ENCODE results near the gene SPEG. TPM values are rescaled to one million over a fixed set of nuclear protein-coding genes. Genes with fewer than 3 reads are reported as not detected.

Gene SPEG
- polyA plus RNA-seq, 1 donor (not counting 4 experiments of a cell fraction or from before 2014, with no cell fraction given), result 18.8 TPM

GRCh38 chr2:219400562-219400961 is 34.1 kb upstream of the SPEG start:
- no peak for TF ChIP-seq EZH2 (IDR thresholded peaks at IDR 0.05; ENCODE audit: low read length)
- TF ChIP-seq, protein P1, sequence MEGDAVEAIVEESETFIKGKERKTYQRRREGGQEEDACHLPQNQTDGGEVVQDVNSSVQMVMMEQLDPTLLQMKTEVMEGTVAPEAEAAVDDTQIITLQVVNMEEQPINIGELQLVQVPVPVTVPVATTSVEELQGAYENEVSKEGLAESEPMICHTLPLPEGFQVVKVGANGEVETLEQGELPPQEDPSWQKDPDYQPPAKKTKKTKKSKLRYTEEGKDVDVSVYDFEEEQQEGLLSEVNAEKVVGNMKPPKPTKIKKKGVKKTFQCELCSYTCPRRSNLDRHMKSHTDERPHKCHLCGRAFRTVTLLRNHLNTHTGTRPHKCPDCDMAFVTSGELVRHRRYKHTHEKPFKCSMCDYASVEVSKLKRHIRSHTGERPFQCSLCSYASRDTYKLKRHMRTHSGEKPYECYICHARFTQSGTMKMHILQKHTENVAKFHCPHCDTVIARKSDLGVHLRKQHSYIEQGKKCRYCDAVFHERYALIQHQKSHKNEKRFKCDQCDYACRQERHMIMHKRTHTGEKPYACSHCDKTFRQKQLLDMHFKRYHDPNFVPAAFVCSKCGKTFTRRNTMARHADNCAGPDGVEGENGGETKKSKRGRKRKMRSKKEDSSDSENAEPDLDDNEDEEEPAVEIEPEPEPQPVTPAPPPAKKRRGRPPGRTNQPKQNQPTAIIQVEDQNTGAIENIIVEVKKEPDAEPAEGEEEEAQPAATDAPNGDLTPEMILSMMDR (optimal IDR thresholded peaks at IDR 0.05 in 1 of 3, IDR thresholded peaks at IDR 0.05 in 1 of 3, conservative IDR thresholded peaks at IDR 0.05 in 1 of 3; ENCODE audit: extremely low read depth in 1 of 3, insufficient read depth in 2 of 3, low read length in 3 of 3), result no peak
- no peak overlapping the region for H2AFZ ChIP-seq (ENCODE audit: control insufficient read depth, low read length)
- dilution Hi-C loops (cut with MboI; ENCODE audit: extremely low pct_ligation_motif_present, low sequenced_read_pairs), result no loop called here
- FAIRE-seq (no peak), DNase-seq (ENCODE audit: low read depth, low spot score) (no peak)
- H3K27me3 ChIP-seq (ENCODE audit: control insufficient read depth, extremely low read depth, insufficient read depth, low read length), result no peaks in the 10 kb centered on the region
- H4K20me1 ChIP-seq (ENCODE audit: control insufficient read depth, extremely low read depth, insufficient read depth, low read length), result no peaks in the 10 kb centered on the region
- no peaks in the 10 kb centered on the region for H3K9me3 ChIP-seq (ENCODE audit: control insufficient read depth, low read depth, low read length)
- H3K9ac ChIP-seq (ENCODE audit: control insufficient read depth, extremely low read depth, insufficient read depth, low read length), result no peak overlapping the region
- H3K4me3 ChIP-seq (ENCODE audit: control insufficient read depth in 2 of 3, extremely low read depth in 1 of 3, insufficient read depth in 2 of 3, low read depth in 1 of 3, low read length in 3 of 3), result no peak overlapping the region
- no peaks in the 10 kb centered on the region for H3K9me1 ChIP-seq (ENCODE audit: control insufficient read depth, extremely low read depth, insufficient read depth, low read length)
- no peaks in the 10 kb centered on the region for H3K79me2 ChIP-seq (ENCODE audit: control insufficient read depth, insufficient read depth, low read length)
- H3K4me2 ChIP-seq (ENCODE audit: control insufficient read depth, extremely low read depth, insufficient read depth, low read depth, low read length), result no peak overlapping the region
- no peaks in the 10 kb centered on the region for H3K36me3 ChIP-seq (ENCODE audit: control insufficient read depth in 2 of 2, extremely low read depth in 1 of 2, insufficient read depth in 2 of 2, low read length in 2 of 2)
- peaks cover 3% of the 10 kb centered on the region for H3K4me1 ChIP-seq (ENCODE audit: control insufficient read depth, extremely low read depth, insufficient read depth, low read length)
- no peak overlapping the region for H3K27ac ChIP-seq (ENCODE audit: control insufficient read depth, insufficient read depth, low read length)

- Histone ChIP-seq H3K9ac (ENCODE audit: control insufficient read depth, extremely low read depth, insufficient read depth, low read length) (no peak overlapping the region), H3K36me3 (ENCODE audit: control insufficient read depth in 2 of 2, extremely low read depth in 1 of 2, insufficient read depth in 2 of 2, low read length in 2 of 2) (no peaks in the 10 kb centered on the region), H3K4me1 (ENCODE audit: control insufficient read depth, extremely low read depth, insufficient read depth, low read length) (peaks cover 3% of the 10 kb centered on the region), H2AFZ (ENCODE audit: control insufficient read depth, low read length) (no peak overlapping the region), H3K9me3 (ENCODE audit: control insufficient read depth, low read depth, low read length) (no peaks in the 10 kb centered on the region), H3K27me3 (ENCODE audit: control insufficient read depth, extremely low read depth, insufficient read depth, low read length) (no peaks in the 10 kb centered on the region), H3K79me2 (ENCODE audit: control insufficient read depth, insufficient read depth, low read length) (no peaks in the 10 kb centered on the region), H3K4me3 (ENCODE audit: control insufficient read depth in 2 of 3, extremely low read depth in 1 of 3, insufficient read depth in 2 of 3, low read depth in 1 of 3, low read length in 3 of 3) (no peak overlapping the region), H3K9me1 (ENCODE audit: control insufficient read depth, extremely low read depth, insufficient read depth, low read length) (no peaks in the 10 kb centered on the region), H3K4me2 (ENCODE audit: control insufficient read depth, extremely low read depth, insufficient read depth, low read depth, low read length) (no peak overlapping the region), H4K20me1 (ENCODE audit: control insufficient read depth, extremely low read depth, insufficient read depth, low read length) (no peaks in the 10 kb centered on the region), H3K27ac (ENCODE audit: control insufficient read depth, insufficient read depth, low read length) (no peak overlapping the region)
- DNase-seq (ENCODE audit: low read depth, low spot score) (no peak), FAIRE-seq (no peak)
- dilution Hi-C loops (cut with MboI; ENCODE audit: extremely low pct_ligation_motif_present, low sequenced_read_pairs), result no loop called here
- TF ChIP-seq, protein P1 (optimal IDR thresholded peaks at IDR 0.05 in 1 of 3, IDR thresholded peaks at IDR 0.05 in 1 of 3, conservative IDR thresholded peaks at IDR 0.05 in 1 of 3; ENCODE audit: extremely low read depth in 1 of 3, insufficient read depth in 2 of 3, low read length in 3 of 3), result no peak
- TF ChIP-seq EZH2 (IDR thresholded peaks at IDR 0.05; ENCODE audit: low read length), result no peak
Measured at GRCh38 chr2:219401606-219402005, 33.0 kb upstream of the SPEG start.
